Measurements from ENCODE around the gene GALM. TPM values are rescaled to one million over a fixed set of nuclear protein-coding genes. Genes with fewer than 3 reads are reported as not detected.
"Not testable (repeated sequence)": the region's sequence is repeated elsewhere in the genome, so short reads cannot be mapped to it uniquely, and the experiment has no call there.

The GALM gene
- polyA plus RNA-seq, 1 experiment: 10.1 TPM

DNA sequence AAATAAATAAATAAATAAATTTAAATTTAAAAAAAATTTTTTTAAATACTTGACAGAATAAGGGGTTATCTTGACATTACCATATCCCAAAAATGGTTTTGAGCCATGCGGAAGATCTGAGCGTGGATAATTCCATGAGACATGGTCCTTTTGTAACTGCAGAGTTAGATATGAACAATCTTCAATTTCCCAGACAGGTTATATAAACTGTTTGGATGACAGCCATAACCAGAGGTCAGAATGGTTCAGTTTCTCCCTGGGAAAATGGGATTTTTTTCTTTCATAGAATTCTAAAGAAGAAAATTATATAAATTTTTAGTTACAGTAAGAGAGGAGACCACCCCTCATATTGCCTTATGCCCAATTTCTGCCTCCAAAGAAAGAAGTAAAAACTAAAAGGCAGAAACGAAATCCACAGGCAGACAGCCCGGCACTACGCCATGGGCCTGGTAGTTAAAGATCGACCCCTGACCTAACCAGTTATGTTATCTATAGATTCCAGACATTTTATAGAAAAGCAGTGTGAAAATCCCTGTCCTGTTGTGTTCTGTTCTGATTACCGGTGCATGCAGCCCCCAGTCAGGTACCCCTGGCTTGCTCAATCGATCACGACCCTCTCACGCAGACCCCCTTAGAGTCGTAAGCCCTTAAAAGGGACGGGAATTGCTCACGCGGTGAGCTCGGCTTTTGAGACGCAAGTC, 3.0 kb downstream of the GALM start:
- no peak for DNase-seq (ENCODE audit: low read depth)
- ChIA-PET POLR2A (no interaction called here), CTCF (no interaction called here)
- H3K27me3 ChIP-seq (ENCODE audit: control insufficient read depth, insufficient read depth, low read length): no peaks in the 10 kb centered on the region
- H3K36me3 ChIP-seq (ENCODE audit: control insufficient read depth, insufficient read depth, low read length): no peaks in the 10 kb centered on the region
- TF ChIP-seq, protein P1, sequence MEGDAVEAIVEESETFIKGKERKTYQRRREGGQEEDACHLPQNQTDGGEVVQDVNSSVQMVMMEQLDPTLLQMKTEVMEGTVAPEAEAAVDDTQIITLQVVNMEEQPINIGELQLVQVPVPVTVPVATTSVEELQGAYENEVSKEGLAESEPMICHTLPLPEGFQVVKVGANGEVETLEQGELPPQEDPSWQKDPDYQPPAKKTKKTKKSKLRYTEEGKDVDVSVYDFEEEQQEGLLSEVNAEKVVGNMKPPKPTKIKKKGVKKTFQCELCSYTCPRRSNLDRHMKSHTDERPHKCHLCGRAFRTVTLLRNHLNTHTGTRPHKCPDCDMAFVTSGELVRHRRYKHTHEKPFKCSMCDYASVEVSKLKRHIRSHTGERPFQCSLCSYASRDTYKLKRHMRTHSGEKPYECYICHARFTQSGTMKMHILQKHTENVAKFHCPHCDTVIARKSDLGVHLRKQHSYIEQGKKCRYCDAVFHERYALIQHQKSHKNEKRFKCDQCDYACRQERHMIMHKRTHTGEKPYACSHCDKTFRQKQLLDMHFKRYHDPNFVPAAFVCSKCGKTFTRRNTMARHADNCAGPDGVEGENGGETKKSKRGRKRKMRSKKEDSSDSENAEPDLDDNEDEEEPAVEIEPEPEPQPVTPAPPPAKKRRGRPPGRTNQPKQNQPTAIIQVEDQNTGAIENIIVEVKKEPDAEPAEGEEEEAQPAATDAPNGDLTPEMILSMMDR (IDR thresholded peaks at IDR 0.05; ENCODE audit: insufficient read depth, low read depth, low read length): no peak
- no peak overlapping the region for H3K4me3 ChIP-seq (ENCODE audit: low read depth, low read length)

DNA sequence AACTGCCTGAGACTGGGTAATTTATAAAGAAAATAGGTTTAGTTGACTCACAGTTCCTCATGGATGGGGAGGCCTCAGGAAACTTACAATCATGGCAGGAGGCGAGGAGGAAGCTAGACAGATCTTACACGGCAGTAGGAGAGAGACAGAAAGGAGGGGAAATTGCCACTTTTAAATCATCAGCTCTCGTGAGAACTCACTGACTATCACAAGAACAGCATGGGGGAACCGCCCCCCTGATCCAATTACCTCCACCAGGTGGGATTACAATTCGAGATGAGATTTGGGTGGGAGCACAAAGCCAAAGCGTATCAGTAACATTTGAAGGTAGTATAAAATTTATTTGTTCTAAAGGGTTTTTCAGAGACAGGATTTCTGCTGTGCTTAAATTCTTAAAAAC, 5.4 kb downstream of the GALM start:
- Histone ChIP-seq H3K4me3 (ENCODE audit: low read depth, low read length) (no peak overlapping the region), H3K36me3 (ENCODE audit: control insufficient read depth, insufficient read depth, low read length) (no peaks in the 10 kb centered on the region), H3K27me3 (ENCODE audit: control insufficient read depth, insufficient read depth, low read length) (no peaks in the 10 kb centered on the region)
- ChIA-PET POLR2A (no interaction called here), CTCF (no interaction called here)
- DNase-seq (ENCODE audit: low read depth): no peak
- TF ChIP-seq, protein P1 (IDR thresholded peaks at IDR 0.05; ENCODE audit: insufficient read depth, low read depth, low read length): no peak

DNA sequence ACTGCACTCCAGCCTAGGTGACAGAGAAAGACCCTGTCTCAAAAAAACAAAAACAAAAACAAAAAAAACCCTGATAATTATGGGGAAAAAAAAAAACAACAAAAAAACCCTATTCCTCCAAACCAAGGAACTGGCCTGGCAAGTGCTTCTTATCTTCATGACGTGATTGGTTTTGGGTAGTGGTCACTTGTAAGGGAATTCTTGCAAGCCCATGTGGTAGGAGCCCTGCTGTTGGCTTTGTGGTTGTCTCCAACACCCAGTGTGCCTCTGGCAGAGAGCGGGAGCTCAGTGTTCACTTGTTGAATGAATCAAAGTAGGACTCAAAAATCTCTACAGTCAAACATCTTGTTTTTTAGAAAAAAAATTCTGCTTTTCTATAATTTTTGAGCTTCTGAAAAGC, 6.0 kb downstream of the GALM start:
- H3K36me3 ChIP-seq (ENCODE audit: control insufficient read depth, insufficient read depth, low read length): no peaks in the 10 kb centered on the region
- DNase-seq (ENCODE audit: low read depth): no peak
- CTCF ChIA-PET: interaction anchor here (1.2 kb wide), 1 partner anchor 10 kb away, joined by 3 read pairs; no protein-coding TSS in a partner anchor
- no peaks in the 10 kb centered on the region for H3K27me3 ChIP-seq (ENCODE audit: control insufficient read depth, insufficient read depth, low read length)
- no peak overlapping the region for H3K4me3 ChIP-seq (ENCODE audit: low read depth, low read length)
- TF ChIP-seq, protein P1 (IDR thresholded peaks at IDR 0.05; ENCODE audit: insufficient read depth, low read depth, low read length): no peak
- POLR2A ChIA-PET: no interaction called here

DNA sequence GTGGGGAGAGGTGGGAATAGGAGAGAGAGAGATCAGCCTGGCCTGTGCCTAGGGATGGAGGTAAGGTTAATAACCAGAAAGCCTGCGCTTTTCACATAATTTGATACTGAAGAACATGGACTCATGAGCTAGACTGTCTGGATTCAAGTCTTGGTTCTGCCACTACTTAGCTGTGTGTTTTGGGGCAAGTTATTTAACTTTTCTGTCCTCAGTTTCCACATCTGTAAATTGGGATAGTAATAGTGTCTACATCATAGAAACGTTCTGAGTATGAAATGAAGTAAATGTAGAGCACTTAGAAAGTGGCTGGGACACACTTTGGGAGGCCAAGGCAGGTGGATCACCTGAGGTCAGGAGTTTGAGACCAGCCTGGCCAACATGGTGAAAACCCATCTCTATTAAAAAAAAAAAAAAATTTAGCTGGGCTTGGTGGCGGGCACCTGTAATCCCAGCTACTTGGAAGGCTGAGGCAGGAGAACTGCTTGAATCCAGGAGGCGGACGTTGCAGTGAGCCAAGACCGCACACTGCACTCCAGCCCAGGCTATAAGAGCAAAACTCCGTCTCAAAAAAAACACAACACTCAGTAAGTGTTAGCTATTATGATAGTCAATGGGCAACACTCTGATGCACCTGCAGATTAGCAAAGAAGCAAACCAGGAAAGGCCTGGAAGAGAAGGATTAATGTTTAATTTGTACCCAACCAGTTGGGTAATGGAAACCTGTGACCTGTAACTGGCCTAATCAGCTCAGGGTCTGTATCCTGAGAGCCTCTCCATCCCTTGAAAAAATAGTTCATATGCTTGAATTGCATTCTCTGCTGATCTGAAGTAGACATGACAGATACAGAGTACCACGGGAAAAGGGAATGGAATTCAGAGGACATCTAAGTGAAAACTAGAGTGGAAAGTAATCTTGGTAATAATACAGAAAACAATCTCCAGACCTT, 6.8 kb downstream of the GALM start:
- ChIA-PET CTCF (interaction anchor here (1.1 to 1.2 kb wide), 2 partner anchors 11 to 14 kb away, joined by 3 to 4 read pairs; no protein-coding TSS in a partner anchor), POLR2A (no interaction called here)
- no peaks in the 10 kb centered on the region for H3K36me3 ChIP-seq (ENCODE audit: control insufficient read depth, insufficient read depth, low read length)
- no peak for DNase-seq (ENCODE audit: low read depth)
- no peak overlapping the region for H3K4me3 ChIP-seq (ENCODE audit: low read depth, low read length)
- TF ChIP-seq, protein P1 (IDR thresholded peaks at IDR 0.05; ENCODE audit: insufficient read depth, low read depth, low read length): no peak
- no peaks in the 10 kb centered on the region for H3K27me3 ChIP-seq (ENCODE audit: control insufficient read depth, insufficient read depth, low read length)

DNA sequence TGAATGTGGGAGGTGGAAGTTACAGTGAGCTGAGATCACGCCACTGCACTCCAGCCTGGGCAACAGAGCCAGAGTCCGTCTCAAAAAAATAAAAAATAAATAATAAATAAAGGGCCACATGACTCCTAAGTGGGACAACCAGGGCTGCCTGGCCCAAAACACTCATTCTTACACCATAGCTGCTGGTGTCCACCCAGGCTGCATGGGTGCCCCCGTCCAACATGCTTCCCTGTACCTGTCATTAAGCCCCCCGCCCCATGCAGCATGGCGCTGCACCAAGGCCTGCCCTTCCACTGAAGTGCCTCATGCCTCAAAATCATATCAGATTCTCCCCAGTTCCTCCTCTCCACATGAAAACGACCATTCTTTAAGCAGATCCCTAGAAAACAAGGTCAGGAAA, 10.8 kb downstream of the GALM start:
- Histone ChIP-seq H3K27me3 (ENCODE audit: control insufficient read depth, insufficient read depth, low read length) (no peaks in the 10 kb centered on the region), H3K36me3 (ENCODE audit: control insufficient read depth, insufficient read depth, low read length) (0 out of 2 replicates have a peak, but pooled peaks cover 1% of the 10 kb centered on the region), H3K4me3 (ENCODE audit: low read depth, low read length) (no peak overlapping the region)
- TF ChIP-seq, protein P1 (IDR thresholded peaks at IDR 0.05; ENCODE audit: insufficient read depth, low read depth, low read length): no peak
- ChIA-PET POLR2A (no interaction called here), CTCF (no interaction called here)
- DNase-seq (ENCODE audit: low read depth): no peak

DNA sequence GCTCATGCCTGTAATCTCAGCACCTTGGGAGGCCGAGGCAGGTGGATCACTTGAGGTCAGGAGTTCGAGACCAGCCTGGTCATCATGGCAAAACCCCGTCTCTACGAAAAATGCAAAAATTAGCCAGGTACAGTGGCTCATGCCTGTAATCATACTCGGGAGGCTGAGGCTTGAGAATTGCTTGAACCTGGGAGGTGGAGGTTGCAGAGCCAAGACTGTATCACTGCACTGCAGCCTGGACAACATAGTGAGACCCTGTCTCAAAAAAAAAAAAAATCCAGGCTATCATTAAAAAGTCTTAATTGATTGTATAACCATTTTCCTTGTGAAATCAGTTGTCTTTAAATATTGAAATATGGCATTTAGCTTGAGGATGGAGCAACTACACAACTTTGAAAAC, 15.0 kb downstream of the GALM start:
- DNase-seq (ENCODE audit: low read depth); H3K36me3 ChIP-seq (ENCODE audit: control insufficient read depth, insufficient read depth, low read length); POLR2A ChIA-PET; H3K27me3 ChIP-seq (ENCODE audit: control insufficient read depth, insufficient read depth, low read length); H3K4me3 ChIP-seq (ENCODE audit: low read depth, low read length): not testable (repeated sequence)
- CTCF ChIA-PET: interaction anchor here (1.0 kb wide), 1 partner anchor 15 kb away, joined by 3 read pairs; the partner anchor contains the start of gene GALM

Data from BJ (cell line).